ENCODE data around the gene KIF3C.
"Not testable (repeated sequence)": the region's sequence is repeated elsewhere in the genome, so short reads cannot be mapped to it uniquely, and the experiment has no call there.

Gene KIF3C

GRCh38 chr2:25998816-25999383 is 16.6 kb upstream of the KIF3C start:
- not testable (repeated sequence) for DNase-seq

DNA sequence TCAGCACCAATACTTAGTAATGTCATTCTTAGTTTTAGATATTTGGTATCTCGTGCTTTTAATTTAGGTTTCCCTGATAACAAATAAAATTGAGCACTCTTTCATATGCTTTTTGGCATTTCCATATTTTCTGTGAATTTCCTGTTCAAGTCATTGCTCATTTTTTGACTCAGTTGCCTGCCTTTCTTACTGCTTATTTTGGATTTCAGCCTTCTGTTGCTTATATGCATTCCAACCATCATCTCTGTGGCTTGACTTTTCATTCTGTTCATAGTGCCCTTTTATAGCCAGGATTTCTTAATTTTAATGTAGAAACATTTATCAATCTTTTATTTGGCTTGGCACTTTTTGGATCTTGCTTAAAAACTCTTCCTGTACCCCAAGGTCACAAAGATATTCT is 14.5 kb upstream of the KIF3C start:
- peak; percentile 30 for DNase-seq

DNA sequence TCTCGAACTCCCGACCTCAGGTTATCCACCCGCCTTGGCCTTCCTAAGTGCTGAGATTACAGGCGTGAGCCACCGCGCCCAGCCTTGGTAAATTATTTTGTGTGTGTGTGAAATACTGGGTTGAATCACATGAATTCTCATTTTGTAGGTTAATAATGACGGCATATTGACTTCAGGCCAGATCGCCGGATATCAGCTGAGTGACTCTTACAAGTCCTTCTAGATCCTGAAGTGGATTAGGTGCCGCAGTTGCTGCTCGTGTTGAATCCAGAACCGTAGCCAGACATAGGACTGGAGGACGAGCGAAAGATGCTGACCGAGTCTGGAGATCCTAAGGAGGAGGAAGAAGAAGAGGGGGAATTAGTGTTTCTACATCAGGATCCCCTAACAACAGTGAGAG is 12.2 kb upstream of the KIF3C start:
- no peak for DNase-seq

DNA sequence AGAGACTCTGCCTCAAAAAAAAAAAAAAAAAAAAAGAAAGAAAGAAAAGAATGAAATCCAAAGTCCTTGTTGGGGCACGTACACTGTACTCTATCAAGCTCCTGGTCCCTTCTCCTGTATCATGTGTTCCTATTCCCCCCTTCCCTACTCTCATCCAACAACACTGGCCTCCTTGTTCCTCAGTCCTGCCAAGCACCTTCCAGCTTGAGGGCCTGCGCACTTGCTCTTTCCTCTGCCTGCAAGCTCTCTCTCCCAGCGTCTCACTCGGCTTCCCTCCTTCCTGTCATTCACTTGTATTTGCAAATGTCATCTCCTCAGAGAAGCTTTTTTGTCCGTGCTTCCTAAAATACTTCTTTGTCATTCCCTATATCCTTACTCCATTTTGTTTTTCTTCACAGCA is 10.8 kb upstream of the KIF3C start:
- DNase-seq = no peak

DNA sequence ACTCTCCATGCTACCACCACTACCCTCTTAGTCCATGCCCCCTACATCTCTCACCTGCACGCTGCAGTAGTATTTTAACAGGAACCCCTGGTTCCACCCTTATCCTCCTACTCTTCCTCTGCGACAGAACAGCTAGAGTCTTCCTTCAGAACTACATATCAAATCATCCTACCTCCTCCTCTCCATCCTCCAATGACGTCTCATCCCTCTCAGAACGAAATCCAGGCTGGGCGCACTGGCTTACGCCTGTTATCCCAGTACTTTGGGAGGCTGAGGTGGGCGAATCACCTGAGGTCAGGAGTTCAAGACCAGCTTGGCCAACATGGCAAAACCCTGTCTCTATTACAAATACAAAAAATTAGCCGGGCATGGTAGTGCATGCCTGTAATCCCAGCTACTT is 10.3 kb upstream of the KIF3C start:
- DNase-seq = no peak

GRCh38 chr2:25991965-25992364 is 9.7 kb upstream of the KIF3C start:
- DNase-seq = no peak

GRCh38 chr2:25989154-25989553 is 6.9 kb upstream of the KIF3C start:
- no peak for DNase-seq

- no peak for DNase-seq
Measured at GRCh38 chr2:25988134-25988533, 5.8 kb upstream of the KIF3C start.

DNA sequence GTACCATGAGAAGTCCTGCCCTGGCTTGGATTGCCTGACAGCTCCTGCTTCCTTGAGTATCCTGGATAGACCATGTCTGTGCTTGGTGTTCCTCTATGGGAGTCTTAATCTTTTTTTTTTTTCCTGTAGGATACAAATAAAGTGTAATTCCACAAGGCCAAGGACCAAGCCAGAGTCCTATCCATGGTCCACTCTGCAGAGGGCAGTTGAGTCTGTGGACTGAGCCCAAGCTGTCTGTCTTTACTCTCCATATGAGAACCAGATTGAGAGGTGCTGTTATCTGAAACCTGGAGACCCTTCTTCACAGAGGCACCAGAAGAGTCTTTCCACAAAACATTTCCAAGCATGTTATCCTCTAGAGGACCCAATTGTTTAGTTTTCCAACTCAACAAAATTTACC is 1.4 kb upstream of the KIF3C start:
- DNase-seq = no peak

DNA sequence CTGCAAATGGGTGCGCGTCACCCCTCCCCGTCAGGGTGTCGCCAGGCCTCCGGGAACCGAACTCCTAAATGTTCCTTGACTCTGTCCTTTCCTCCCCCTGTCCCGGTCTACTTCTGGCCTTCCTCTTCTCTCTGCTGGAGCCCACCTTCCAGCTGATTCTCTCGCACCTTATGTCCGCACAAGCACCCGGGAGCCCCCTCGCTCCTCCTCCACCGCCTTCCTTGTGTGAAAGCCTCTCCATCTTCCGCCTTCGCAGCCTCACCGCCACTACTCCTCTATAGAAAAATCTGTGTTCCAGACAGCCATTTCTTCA is 627 bp upstream of the KIF3C start:
- DNase-seq = no peak

DNA sequence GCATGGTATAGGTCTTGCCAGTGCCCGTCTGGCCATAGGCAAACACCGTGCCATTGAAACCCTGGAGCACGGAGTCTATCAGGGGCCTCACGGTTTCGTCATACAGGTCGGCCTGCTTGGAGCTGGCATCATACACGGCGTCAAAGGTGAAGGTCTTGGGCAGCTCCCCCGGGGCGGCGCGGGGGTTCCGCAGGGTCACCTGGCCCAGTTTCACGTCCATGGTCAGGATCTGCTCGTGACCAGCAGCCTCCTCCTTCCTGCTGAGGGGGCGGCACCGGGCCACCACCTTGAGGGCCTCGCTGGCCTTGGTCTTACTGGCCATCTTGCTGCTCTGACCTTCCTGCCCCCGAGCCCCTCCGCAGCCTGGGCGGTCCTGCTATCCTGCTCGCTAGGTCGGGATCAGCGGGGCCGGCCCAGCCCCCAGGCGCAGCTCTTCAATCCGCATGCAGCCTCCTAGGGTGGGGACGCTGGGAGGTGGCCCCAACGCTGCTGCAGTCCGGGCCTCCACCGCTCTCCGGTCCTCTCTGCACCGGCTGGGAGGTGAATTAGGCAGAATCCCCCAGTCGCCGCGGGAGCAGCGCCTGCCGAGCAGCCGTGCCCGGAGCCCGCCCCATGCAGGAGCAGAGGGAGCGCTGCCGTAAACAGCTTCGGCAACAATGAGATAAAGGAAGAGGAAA is 563 bp downstream of the KIF3C start:
- no peak for DNase-seq

- DNase-seq = no peak
Measured at GRCh38 chr2:25980951-25981350, 1.3 kb downstream of the KIF3C start.

GRCh38 chr2:25980076-25980887 is 2.0 kb downstream of the KIF3C start:
- DNase-seq = no peak

GRCh38 chr2:25979001-25979400 is 3.3 kb downstream of the KIF3C start:
- peak; percentile 37 for DNase-seq

GRCh38 chr2:25977768-25978167 is 4.5 kb downstream of the KIF3C start:
- DNase-seq = peak; percentile 68

DNA sequence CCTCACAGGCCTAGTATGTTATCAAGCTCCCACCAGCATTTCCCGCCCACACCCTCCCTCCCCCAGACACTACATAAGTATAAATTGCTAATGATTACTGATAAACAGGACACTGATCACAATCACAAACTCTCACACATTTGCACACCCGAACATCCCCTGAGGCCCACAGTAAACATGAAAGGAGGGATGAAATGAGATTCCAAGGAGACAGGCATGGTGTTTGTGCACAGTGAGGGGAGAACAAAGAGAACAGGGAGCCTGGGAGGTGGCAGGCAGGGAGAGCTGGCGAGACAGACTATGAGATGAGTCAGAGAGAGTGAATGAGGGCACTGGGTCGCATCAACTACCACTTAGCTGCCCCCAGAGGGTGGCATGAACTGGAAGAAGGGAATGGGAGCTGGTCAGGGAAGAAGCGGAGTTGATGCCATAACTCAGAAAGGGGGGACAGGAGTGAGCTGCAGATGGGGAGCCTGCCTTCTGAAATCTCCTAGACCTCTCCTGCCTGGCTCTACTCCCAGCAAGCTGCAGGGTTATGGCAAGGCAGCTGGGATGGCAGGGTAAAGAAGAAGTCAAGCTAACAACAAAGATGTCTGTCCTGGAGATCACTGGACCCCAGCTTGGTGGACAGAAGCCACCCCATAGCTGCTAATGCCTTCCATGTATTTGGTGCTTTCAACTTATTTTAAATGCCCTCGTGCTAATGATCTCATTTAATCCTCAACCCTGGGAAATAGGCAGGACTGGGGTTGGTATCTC is 5.1 kb downstream of the KIF3C start:
- DNase-seq = no peak

DNA sequence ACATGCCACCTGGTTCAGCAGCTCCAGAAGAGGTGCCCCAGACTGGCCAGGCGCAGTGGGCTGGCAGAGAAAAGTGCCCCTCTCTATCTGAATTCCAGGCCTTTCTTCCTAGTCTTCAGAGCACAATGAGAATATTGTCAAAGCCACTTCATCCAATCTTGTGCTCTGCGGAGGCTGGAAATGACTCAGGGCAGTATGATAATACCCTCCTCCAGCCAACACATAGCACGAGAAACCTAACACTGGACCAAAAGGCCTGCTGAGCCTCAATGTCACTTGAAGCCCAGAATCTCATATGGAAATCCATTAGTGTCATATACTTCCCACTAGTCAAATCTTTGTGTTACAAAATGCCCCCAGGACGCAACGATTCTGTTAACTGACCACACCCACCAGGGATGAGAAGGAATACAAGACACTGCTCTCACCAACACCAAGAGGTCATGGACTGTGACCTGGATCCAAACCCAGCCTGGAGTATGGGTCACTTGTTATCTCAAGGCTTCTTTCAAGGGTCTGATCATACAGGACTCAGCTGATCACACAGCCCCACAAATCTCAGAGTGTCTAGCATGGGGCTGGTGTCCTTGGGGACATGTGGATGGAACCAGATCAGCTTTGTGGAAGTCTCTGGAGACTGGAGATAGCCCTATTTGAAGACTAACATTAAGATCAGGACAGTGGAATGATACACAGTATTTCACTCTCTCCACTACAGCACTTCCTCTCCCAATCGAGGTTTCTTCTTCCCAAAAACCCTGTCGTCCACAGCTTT is 10.1 kb downstream of the KIF3C start:
- no peak for DNase-seq

- no peak for DNase-seq
Measured at GRCh38 chr2:25971596-25971995, 10.7 kb downstream of the KIF3C start.

DNA sequence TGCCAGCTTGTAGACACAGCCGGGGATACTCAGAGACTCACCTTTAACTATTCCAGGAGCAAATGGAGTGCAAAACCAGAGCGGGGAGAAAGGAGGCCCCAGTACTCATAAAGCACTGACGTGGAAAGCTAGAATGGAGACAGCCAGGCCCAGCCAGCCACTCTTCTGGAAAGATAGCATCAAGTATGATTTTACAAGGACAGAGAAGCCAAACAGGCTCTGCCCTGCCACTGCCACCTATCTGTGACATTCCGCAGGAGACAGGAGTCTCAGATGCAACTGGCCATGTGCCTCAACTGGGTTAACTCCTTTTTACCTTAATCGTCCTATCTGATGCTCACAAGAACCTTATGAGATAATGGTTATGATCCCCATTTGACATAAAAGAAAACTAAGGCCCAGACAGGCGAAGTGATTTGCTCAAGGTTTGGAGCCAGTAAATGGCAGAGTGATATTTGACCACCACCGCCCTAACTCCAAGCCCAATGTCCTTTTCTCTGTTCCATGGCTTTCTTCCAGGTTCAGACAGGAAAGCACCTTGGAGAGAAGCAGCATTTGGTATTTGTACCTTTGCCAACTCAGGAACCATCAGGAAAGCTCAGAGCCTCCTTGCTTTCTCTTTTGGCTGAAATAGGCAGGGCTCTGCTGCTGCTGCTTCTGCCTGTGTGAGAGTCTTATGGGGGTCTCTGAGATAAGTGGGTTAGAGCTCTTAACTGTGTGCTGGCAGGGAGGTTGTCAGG is 15.6 kb downstream of the KIF3C start:
- DNase-seq = no peak

- no peak for DNase-seq
Measured at GRCh38 chr2:25964891-25965290, 17.4 kb downstream of the KIF3C start.

GRCh38 chr2:25960920-25961319 is 21.4 kb downstream of the KIF3C start:
- DNase-seq = peak; percentile 23

DNA sequence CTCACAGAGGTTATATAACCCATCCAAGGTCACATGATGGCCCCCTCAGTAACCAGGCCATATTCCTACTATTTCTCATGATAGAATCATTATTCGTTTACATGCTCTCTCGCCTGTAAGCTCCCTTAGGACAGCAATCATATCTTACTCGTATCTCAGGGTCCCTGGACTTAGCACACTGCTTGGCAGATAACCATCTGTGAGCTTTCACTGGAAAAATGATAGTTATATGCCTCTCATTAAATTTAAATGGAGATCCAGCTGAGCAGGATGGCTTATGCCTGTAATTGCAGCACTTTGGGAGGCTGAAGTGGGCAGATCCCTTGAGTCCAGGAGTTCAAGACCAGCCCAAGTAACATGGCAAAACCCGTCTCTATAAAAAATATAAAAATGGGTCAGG is 21.9 kb downstream of the KIF3C start:
- DNase-seq = no peak

All from fibroblast of skin of right biceps (primary cell).